Femur (tissue), 1 donor: Measurements from ENCODE around the gene LRGUK.

Experiments used
- DNase-seq: peaks from one replicate; pipeline ENCODE4 v3.0.0-alpha.2; 2017

Gene LRGUK

GRCh38 chr7:134308548-134308947, 181.4 kb downstream of the LRGUK start:
- no peak for DNase-seq

GRCh38 chr7:134311807-134312206, 184.7 kb downstream of the LRGUK start:
- no peak for DNase-seq

GRCh38 chr7:134312717-134313116, 185.6 kb downstream of the LRGUK start:
- no peak for DNase-seq

GRCh38 chr7:134313543-134313942, 186.4 kb downstream of the LRGUK start:
- DNase-seq, result no peak
